ENCODE results near the gene SLC4A1. TPM values are rescaled to one million over a fixed set of nuclear protein-coding genes. Genes with fewer than 3 reads are reported as not detected.
A peak's percentile ranks its signal among the peaks of the same experiment; 100 is the strongest.

The SLC4A1 gene
- total and polyA plus RNA-seq, 2 of the 13 experiments (the other 11 are each of a cell fraction or from before 2014, with no cell fraction given) = not detected

DNA sequence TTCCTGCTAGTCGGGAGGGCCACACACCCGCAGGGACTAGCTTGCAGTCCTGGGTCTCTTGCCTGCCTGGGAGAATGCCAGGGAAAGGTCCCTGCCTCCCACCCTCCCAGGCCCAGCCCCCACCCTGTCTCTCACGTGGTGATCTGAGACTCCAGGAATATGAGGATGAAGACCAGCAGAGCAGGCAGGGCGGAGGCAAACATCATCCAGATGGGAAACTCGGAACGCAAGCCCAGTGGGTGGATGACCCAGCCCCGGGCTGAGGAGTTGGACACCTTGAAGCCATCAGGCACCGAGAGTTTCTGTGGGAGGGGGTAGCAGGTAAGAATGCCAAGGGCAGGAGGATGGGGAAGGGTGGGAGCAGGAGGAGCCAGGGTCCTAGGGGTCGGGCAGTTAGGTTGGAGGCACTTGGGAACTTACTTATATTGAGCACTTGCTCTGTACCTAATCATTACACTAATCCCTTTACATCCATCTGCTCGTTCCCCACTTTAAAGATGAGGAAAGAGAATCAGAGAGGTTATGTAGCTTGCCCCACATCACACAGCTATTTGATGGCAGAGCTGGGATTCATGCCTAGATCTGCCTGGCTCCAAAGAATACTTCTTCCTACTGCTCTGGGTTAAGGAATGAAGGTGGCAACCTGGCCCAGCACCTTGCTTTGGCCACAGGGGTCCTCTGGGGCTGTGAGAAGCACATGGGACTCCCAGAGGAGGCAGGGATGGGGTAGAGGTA lies 13.4 kb downstream of the SLC4A1 start:
- TF ChIP-seq ZNF768 (CRISPR knock-in tag; IDR thresholded peaks at IDR 0.05) = peak; percentile 71; the same call in 1 of the 2 replicates
- TF ChIP-seq, protein P1, sequence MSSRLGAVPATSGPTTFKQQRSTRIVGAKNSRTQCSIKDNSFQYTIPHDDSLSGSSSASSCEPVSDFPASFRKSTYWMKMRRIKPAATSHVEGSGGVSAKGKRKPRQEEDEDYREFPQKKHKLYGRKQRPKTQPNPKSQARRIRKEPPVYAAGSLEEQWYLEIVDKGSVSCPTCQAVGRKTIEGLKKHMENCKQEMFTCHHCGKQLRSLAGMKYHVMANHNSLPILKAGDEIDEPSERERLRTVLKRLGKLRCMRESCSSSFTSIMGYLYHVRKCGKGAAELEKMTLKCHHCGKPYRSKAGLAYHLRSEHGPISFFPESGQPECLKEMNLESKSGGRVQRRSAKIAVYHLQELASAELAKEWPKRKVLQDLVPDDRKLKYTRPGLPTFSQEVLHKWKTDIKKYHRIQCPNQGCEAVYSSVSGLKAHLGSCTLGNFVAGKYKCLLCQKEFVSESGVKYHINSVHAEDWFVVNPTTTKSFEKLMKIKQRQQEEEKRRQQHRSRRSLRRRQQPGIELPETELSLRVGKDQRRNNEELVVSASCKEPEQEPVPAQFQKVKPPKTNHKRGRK (CRISPR knock-in tag; IDR thresholded peaks at IDR 0.05) = no peak
- TF ChIP-seq, protein P2, sequence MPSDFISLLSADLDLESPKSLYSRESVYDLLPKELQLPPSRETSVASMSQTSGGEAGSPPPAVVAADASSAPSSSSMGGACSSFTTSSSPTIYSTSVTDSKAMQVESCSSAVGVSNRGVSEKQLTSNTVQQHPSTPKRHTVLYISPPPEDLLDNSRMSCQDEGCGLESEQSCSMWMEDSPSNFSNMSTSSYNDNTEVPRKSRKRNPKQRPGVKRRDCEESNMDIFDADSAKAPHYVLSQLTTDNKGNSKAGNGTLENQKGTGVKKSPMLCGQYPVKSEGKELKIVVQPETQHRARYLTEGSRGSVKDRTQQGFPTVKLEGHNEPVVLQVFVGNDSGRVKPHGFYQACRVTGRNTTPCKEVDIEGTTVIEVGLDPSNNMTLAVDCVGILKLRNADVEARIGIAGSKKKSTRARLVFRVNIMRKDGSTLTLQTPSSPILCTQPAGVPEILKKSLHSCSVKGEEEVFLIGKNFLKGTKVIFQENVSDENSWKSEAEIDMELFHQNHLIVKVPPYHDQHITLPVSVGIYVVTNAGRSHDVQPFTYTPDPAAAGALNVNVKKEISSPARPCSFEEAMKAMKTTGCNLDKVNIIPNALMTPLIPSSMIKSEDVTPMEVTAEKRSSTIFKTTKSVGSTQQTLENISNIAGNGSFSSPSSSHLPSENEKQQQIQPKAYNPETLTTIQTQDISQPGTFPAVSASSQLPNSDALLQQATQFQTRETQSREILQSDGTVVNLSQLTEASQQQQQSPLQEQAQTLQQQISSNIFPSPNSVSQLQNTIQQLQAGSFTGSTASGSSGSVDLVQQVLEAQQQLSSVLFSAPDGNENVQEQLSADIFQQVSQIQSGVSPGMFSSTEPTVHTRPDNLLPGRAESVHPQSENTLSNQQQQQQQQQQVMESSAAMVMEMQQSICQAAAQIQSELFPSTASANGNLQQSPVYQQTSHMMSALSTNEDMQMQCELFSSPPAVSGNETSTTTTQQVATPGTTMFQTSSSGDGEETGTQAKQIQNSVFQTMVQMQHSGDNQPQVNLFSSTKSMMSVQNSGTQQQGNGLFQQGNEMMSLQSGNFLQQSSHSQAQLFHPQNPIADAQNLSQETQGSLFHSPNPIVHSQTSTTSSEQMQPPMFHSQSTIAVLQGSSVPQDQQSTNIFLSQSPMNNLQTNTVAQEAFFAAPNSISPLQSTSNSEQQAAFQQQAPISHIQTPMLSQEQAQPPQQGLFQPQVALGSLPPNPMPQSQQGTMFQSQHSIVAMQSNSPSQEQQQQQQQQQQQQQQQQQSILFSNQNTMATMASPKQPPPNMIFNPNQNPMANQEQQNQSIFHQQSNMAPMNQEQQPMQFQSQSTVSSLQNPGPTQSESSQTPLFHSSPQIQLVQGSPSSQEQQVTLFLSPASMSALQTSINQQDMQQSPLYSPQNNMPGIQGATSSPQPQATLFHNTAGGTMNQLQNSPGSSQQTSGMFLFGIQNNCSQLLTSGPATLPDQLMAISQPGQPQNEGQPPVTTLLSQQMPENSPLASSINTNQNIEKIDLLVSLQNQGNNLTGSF (CRISPR knock-in tag; IDR thresholded peaks at IDR 0.05) = no peak
- no peaks in the 10 kb centered on the region for H4K20me1 ChIP-seq (ENCODE audit: insufficient read depth, low read length)
- H3K4me2 ChIP-seq (ENCODE audit: low read depth, low read length) = no peak overlapping the region
- no peaks in the 10 kb centered on the region for H3K79me2 ChIP-seq (ENCODE audit: insufficient read depth, low read length)
- no peak overlapping the region for H2AFZ ChIP-seq (ENCODE audit: low read length)
- peaks cover 28 to 68% of the 10 kb centered on the region in 2 experiments for H3K27me3 ChIP-seq (ENCODE audit: control insufficient read depth in 1 of 2, insufficient read depth in 2 of 2, low read length in 2 of 2)
- intact Hi-C loops (cut with micrococcal nuclease; ENCODE audit: unreplicated experiment) = no loop called here
- no peak overlapping the region for H3K4me3 ChIP-seq (replicated peaks in 1 of 3; ENCODE audit: insufficient read depth in 1 of 3, low read depth in 2 of 3, low read length in 3 of 3)
- in situ Hi-C loops (cut with HindIII; ENCODE audit: extremely low pct_ligation_motif_present, low pct_unique_long_range_greater_than_20kb) = no loop called here
- H3K9me3 ChIP-seq (ENCODE audit: low read length) = no peaks in the 10 kb centered on the region
- DNase-seq (ENCODE audit: low spot score) (no peak), ATAC-seq (no peak), FAIRE-seq (no peak)
- no peak overlapping the region for H3K9ac ChIP-seq (ENCODE audit: insufficient read depth, low read depth, low read length)
- H3K36me3 ChIP-seq (replicated peaks in 1 of 2; ENCODE audit: control insufficient read depth in 1 of 2, insufficient read depth in 2 of 2, low read length in 2 of 2) = no peaks in the 10 kb centered on the region
- ChIA-PET CTCF (ENCODE audit: low intra/inter-chr PET ratio, low total read pairs) (no interaction called here), POLR2A (interaction anchor here (0.6 kb wide), 1 partner anchor 131 kb away, joined by 3 read pairs; no protein-coding TSS in a partner anchor)
- 6% methylated on average over 10 of the region's 10 CpGs for WGBS (ENCODE audit: low lambda C conversion rate)
- H3K4me1 ChIP-seq (ENCODE audit: insufficient read depth, low read length) = peaks cover 11% of the 10 kb centered on the region
- no peak overlapping the region for H3K27ac ChIP-seq (ENCODE audit: extremely low read length, insufficient read depth, low read length)
- BruUV-seq (replicated peaks) = no TSS peak
